ENCODE measurements around the gene DRAXIN.
A peak's percentile ranks its signal among the peaks of the same experiment; 100 is the strongest.

Gene DRAXIN

DNA sequence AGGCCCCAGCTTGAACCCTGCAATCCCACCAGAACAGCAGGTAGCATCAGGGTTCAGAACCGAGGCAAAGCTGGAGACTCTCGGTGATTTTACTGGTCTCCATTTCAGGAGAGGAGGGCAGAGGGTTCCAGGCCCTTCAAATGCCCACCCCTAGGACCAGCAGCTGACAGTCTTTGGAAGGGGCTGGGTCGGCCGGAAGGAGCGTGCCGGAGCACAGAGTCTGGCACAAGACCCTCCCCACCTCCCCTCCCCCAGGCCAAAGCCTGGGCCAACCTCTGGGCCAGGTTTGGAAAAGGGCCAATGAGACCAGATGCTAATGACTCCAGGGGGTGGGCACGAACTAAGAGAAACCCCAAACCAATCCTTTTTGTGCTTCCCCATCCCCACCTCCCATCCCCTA is 44.2 kb upstream of the DRAXIN start:
- TF ChIP-seq, protein P1, sequence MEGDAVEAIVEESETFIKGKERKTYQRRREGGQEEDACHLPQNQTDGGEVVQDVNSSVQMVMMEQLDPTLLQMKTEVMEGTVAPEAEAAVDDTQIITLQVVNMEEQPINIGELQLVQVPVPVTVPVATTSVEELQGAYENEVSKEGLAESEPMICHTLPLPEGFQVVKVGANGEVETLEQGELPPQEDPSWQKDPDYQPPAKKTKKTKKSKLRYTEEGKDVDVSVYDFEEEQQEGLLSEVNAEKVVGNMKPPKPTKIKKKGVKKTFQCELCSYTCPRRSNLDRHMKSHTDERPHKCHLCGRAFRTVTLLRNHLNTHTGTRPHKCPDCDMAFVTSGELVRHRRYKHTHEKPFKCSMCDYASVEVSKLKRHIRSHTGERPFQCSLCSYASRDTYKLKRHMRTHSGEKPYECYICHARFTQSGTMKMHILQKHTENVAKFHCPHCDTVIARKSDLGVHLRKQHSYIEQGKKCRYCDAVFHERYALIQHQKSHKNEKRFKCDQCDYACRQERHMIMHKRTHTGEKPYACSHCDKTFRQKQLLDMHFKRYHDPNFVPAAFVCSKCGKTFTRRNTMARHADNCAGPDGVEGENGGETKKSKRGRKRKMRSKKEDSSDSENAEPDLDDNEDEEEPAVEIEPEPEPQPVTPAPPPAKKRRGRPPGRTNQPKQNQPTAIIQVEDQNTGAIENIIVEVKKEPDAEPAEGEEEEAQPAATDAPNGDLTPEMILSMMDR (IDR thresholded peaks at IDR 0.05; ENCODE audit: extremely low read depth, missing control alignments) = no peak
- DNase-seq (ENCODE audit: low spot score) = no peak

DNA sequence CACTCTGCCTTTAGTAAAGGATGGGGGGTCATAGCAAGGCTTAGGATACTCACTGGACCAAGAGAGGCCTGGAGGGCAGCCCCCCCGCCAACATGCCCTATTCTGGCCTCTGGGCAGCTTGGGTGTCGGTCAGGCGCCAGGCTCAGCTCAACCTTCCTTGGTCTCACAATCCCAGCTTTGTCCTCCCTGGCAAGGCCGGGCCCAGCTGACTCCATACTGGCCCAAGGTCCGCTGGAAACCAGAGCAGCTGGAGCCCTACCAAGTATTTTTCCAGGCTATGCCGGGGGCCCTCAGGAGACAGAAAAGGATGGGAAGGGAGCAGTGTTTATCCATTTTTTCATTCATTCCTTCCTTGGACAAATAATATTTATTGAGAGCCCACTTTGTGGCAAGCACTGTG is 43.5 kb upstream of the DRAXIN start:
- TF ChIP-seq, protein P1 (IDR thresholded peaks at IDR 0.05; ENCODE audit: extremely low read depth, missing control alignments) = no peak
- no peak for DNase-seq (ENCODE audit: low spot score)

DNA sequence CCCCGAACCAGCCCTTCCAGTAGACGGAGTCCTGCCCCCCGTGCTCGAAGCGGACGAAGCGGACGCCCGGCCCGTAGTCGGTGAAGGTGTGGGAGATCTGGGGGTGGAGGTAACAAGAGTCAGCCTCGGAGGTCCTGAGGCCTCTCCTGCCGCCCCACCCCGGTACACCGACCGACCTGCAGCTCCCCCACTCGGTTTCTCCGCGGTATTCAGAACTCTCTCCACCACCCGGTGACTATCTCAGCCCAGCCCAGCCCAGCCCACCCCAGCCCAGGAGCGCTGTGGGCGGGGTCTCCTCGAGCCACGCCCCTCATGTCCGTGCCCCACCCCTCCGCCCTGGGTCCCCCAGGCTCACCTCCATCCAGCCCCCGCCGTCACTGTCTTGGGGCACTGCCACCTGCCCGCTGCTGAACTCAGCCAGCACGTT is 42.8 kb upstream of the DRAXIN start:
- TF ChIP-seq, protein P1 (IDR thresholded peaks at IDR 0.05; ENCODE audit: extremely low read depth, missing control alignments) = no peak
- DNase-seq (ENCODE audit: low spot score) = no peak

DNA sequence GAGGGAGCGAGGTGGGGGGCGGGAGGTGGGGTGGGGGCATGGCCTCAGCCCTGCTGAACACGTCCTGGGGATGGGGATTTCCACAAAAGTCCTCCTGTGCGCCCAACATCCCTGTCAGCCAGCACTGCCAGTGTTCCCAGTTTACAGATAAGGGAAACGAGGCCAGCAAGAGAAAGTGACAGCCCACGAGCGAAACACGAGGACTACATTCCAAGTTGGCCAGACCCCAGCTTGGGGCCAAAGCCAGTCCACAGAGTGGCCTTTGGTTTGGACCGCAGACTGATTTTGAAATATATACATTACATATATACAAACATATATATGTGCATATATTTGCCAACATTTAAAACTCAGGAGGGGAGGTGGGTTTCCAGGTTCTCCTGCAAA is 42.3 kb upstream of the DRAXIN start:
- TF ChIP-seq, protein P1 (IDR thresholded peaks at IDR 0.05; ENCODE audit: extremely low read depth, missing control alignments) = no peak

DNA sequence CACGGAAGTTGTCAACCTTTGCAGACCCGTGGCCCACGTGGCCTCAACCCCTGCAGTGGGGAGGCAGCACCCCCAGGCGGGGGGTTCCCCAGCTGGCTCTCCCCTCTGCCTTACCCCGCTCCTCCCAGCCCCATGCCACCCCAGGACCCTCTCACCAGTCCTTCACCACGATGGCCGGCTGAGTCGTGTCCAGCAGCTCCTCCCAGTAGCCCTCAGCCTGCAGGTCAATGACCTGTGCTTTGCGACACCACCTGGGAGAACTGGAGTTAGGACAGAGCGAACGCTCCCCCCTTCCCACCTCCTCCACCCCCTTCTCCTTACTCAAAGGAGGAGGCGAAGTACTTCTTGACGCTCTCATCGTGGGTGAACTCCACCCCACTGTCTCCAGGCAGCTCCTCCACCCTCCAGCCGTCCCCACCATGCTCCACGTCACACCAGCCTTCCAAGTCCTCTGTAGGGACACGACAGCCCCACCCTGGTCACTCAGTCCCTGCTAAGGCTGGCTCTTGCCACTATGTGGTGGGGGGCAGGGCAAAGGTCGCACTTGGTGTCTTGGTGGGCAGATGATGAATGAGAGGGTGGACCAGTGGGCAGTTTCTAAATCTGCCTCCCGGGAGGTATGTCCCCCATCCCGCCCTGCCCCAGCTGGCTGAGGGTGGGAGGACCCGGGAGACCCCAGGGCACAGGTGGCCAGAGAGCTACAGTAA is 41.7 kb upstream of the DRAXIN start:
- no peak for DNase-seq (ENCODE audit: low spot score)
- TF ChIP-seq, protein P1 (IDR thresholded peaks at IDR 0.05; ENCODE audit: extremely low read depth, missing control alignments) = no peak

More for the DNA sequence above, 42.3 kb upstream of the DRAXIN start:
- DNase-seq (ENCODE audit: low spot score) = no peak

DNA sequence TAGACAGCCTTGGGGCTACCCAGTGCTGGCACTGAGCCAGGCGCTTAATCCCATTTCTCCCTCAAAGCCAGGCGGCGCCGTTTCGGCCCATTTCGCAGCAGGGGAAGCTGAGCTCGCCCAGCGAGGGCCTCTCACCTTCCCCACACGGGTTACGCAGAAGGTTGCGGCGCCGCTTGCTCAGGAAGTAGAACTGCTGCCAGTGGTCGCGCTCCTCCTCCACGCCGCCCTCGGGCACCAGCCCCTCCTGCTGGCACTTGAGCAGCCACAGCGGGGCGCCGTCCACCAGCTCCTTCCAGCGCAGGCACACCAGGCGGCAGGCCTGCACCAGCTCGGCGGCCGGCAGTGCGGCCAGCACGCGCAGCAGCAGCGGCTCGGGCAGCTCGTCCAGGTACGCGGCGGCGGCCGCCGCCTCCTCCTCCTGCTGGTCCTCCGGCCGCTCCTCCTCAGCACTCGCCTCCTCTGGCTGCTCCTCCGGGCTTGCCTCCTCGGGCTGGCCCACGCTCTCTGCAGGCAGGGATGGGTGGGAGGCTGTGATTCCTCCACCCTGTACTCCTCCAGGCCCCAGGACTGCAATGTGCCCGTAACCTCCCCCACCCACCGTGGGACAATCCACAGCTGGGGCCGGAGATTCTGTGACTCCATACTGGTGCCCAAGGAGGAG is 41.0 kb upstream of the DRAXIN start:
- TF ChIP-seq, protein P1 (IDR thresholded peaks at IDR 0.05; ENCODE audit: extremely low read depth, missing control alignments) = peak; percentile 81
- DNase-seq (ENCODE audit: low spot score) = peak; percentile 83

DNA sequence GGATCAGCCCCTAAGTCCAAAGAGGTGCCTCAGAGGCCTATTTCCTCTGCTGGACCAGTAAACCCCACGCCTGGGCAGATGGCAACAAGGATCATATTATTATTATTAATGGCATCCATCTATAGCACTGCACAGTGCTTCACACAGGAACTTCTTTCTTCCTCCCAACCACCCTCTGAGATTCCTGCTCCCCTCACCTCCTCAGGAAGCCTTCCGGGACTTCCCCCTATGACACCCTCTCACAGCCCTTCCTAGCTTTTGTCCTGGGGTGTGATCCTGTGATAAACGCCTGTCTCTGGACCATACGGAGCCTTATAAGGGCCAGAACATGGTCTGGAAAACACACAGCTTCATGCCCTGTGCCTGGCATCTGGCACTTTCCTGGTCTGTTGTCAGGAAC is 40.5 kb upstream of the DRAXIN start:
- TF ChIP-seq, protein P1 (IDR thresholded peaks at IDR 0.05; ENCODE audit: extremely low read depth, missing control alignments) = no peak
- DNase-seq (ENCODE audit: low spot score) = no peak
